Measurements from ENCODE around the gene EFNA5.
"Not testable (repeated sequence)": the region's sequence is repeated elsewhere in the genome, so short reads cannot be mapped to it uniquely, and the experiment has no call there.

EFNA5 gene

GRCh38 chr5:107517185-107518033 lies 153.3 kb downstream of the EFNA5 start:
- no peak for DNase-seq (ENCODE audit: low spot score)

- no peak for DNase-seq (ENCODE audit: low spot score)
Observed at GRCh38 chr5:107516452-107517184, 154.1 kb downstream of the EFNA5 start.

- DNase-seq (ENCODE audit: low spot score), result no peak
Observed at GRCh38 chr5:107515521-107516080, 155.1 kb downstream of the EFNA5 start.

- DNase-seq (ENCODE audit: low spot score), result no peak
Observed at GRCh38 chr5:107514305-107514704, 156.4 kb downstream of the EFNA5 start.

- no peak for DNase-seq (ENCODE audit: low spot score)
Observed at GRCh38 chr5:107513337-107514085, 157.2 kb downstream of the EFNA5 start.

GRCh38 chr5:107512029-107512428 lies 158.7 kb downstream of the EFNA5 start:
- no peak for DNase-seq (ENCODE audit: low spot score)

GRCh38 chr5:107510125-107510524 lies 160.6 kb downstream of the EFNA5 start:
- no peak for DNase-seq (ENCODE audit: low spot score)

GRCh38 chr5:107508097-107508496 lies 162.6 kb downstream of the EFNA5 start:
- no peak for DNase-seq (ENCODE audit: low spot score)

GRCh38 chr5:107505763-107506534 lies 164.8 kb downstream of the EFNA5 start:
- no peak for DNase-seq (ENCODE audit: low spot score)

- DNase-seq (ENCODE audit: low spot score), result no peak
Observed at GRCh38 chr5:107504424-107504823, 166.3 kb downstream of the EFNA5 start.

- DNase-seq (ENCODE audit: low spot score), result no peak
Observed at GRCh38 chr5:107502676-107503060, 168.1 kb downstream of the EFNA5 start.

GRCh38 chr5:107501965-107502675 lies 168.6 kb downstream of the EFNA5 start:
- no peak for DNase-seq (ENCODE audit: low spot score)

GRCh38 chr5:107500840-107501239 lies 169.9 kb downstream of the EFNA5 start:
- DNase-seq (ENCODE audit: low spot score), result no peak

- no peak for DNase-seq (ENCODE audit: low spot score)
Observed at GRCh38 chr5:107500347-107500746, 170.4 kb downstream of the EFNA5 start.

- no peak for DNase-seq (ENCODE audit: low spot score)
Observed at GRCh38 chr5:107499776-107500175, 171.0 kb downstream of the EFNA5 start.

GRCh38 chr5:107499237-107499636 lies 171.5 kb downstream of the EFNA5 start:
- no peak for DNase-seq (ENCODE audit: low spot score)

- no peak for DNase-seq (ENCODE audit: low spot score)
Observed at GRCh38 chr5:107496466-107496865, 174.3 kb downstream of the EFNA5 start.

GRCh38 chr5:107494129-107494528 lies 176.6 kb downstream of the EFNA5 start:
- not testable (repeated sequence) for DNase-seq (ENCODE audit: low spot score)

GRCh38 chr5:107487056-107487542 lies 183.6 kb downstream of the EFNA5 start:
- DNase-seq (ENCODE audit: low spot score), result no peak

GRCh38 chr5:107486489-107486888 lies 184.2 kb downstream of the EFNA5 start:
- no peak for DNase-seq (ENCODE audit: low spot score)

- DNase-seq (ENCODE audit: low spot score), result no peak
Observed at GRCh38 chr5:107485184-107485583, 185.6 kb downstream of the EFNA5 start.
